HepG2 (cell line): Measurements from ENCODE around the gene CORO7. TPM values are rescaled to one million over a fixed set of nuclear protein-coding genes. Genes with fewer than 3 reads are reported as not detected.

Experiments used
- CBFB ChIP-seq: sonication (generic); formaldehyde crosslinking; IDR thresholded peaks from 2 replicates; pipeline ENCODE4 v1.4.0; 2020; ENCODE audit warnings: missing genetic modification reagents
- GLI4 ChIP-seq: sonication (generic); formaldehyde crosslinking; IDR thresholded peaks from 2 replicates; pipeline ENCODE4 v1.5.1; 2020; ENCODE audit warnings: missing genetic modification reagents, mild to moderate bottlenecking, moderate library complexity, borderline replicate concordance
- HNF4A ChIP-seq: sonication (generic); formaldehyde crosslinking; IDR thresholded peaks from 2 replicates; pipeline ENCODE4 v1.4.0; 2020; ENCODE audit warnings: missing genetic modification reagents
- POLR2AphosphoS5 ChIP-seq: IDR thresholded peaks from 2 replicates; pipeline ENCODE4 v1.6.1; 2012; ENCODE audit warnings: low read depth, low read length
- RBFOX2 ChIP-seq: fragments of 200-400 bp; formaldehyde crosslinking; IDR thresholded peaks from 2 replicates; pipeline ENCODE4 v1.6.1; 2017; ENCODE audit warnings: low read depth, mild to moderate bottlenecking, low read length
- REXO4 ChIP-seq: sonication (generic); formaldehyde crosslinking; IDR thresholded peaks from 2 replicates; pipeline ENCODE4 v1.8.0; 2022; ENCODE audit warnings: missing genetic modification reagents, mild to moderate bottlenecking, borderline replicate concordance
- RFXAP ChIP-seq: sonication (generic); formaldehyde crosslinking; IDR thresholded peaks from 2 replicates; pipeline ENCODE4 v1.4.0; 2020; ENCODE audit warnings: missing genetic modification reagents, borderline replicate concordance
- SAP130 ChIP-seq: IDR thresholded peaks from 2 replicates; pipeline ENCODE4 v1.6.1; 2016; ENCODE audit warnings: low read depth
- SMAD9 ChIP-seq: sonication (generic); formaldehyde crosslinking; IDR thresholded peaks from 2 replicates; pipeline ENCODE4 v1.5.1; 2020; ENCODE audit warnings: mild to moderate bottlenecking, missing genetic modification reagents
- SPEN ChIP-seq: sonication (generic); formaldehyde crosslinking; IDR thresholded peaks from 2 replicates; pipeline ENCODE4 v1.5.1; 2020; ENCODE audit warnings: low read depth, mild to moderate bottlenecking, missing genetic modification reagents
- TBP ChIP-seq: sonication (generic); formaldehyde crosslinking; IDR thresholded peaks from 2 replicates; pipeline ENCODE4 v1.5.0; 2020; ENCODE audit warnings: missing genetic modification reagents
- XRCC5 ChIP-seq: fragments of 200-400 bp; formaldehyde crosslinking; optimal IDR thresholded peaks from 2 replicates; pipeline ENCODE3; 2017; ENCODE audit warnings: mild to moderate bottlenecking, low read length
- ZNF24 ChIP-seq: fragments of 450-650 bp; IDR thresholded peaks from 2 replicates; pipeline ENCODE4 v1.6.1; 2017; ENCODE audit warnings: antibody characterized with exemption, mild to moderate bottlenecking
- ZNF274 ChIP-seq: sonication (generic); formaldehyde crosslinking; IDR thresholded peaks from 2 replicates; pipeline ENCODE4 v1.5.1; 2020; ENCODE audit warnings: mild to moderate bottlenecking, missing genetic modification reagents
- ZSCAN21 ChIP-seq: sonication (generic); formaldehyde crosslinking; IDR thresholded peaks from 2 replicates; pipeline ENCODE4 v1.8.0; 2022; ENCODE audit warnings: mild to moderate bottlenecking, missing genetic modification reagents, moderate library complexity, borderline replicate concordance
- polyA plus RNA-seq, 8 experiments: library from polyadenylated mRNA; depleted of rRNA in 3 of 8; stranded (reverse) in 7 of 8; unstranded in 1 of 8; fragments of >200 nt; fragmentation: Illumina TruSeq in 4 of 8; extraction: Trizol in 4 of 8; gene quantifications; 2 replicates each; pipeline versions ENCODE4 v1.2.1 to v1.2.3, GENCODE V29; 2011 to 2016; ENCODE audit warnings: low read depth in 4 of 8, missing spikeins in 1 of 8, mixed read lengths in 1 of 8; ENCODE audit not compliant: insufficient read depth in 1 of 8
- total RNA-seq, 5 experiments: library from RNA; depleted of rRNA; stranded (reverse); fragments of >200 nt; fragmentation: Illumina TruSeq; extraction: Trizol; gene quantifications; 2 replicates each; pipeline ENCODE4 v1.2.3, GENCODE V29; 2016; ENCODE audit warnings: low read depth in 1 of 5
- TF ChIP-seq, protein P1 (sequence below): sonication (generic); formaldehyde crosslinking; IDR thresholded peaks from 2 replicates; pipeline ENCODE4 v1.4.0; 2020; ENCODE audit warnings: mild to moderate bottlenecking, missing genetic modification reagents
- TF ChIP-seq, protein P2 (sequence below): sonication (generic); formaldehyde crosslinking; IDR thresholded peaks from 2 replicates; pipeline ENCODE4 v1.4.0; 2020; ENCODE audit warnings: low read depth, missing genetic modification reagents
- TF ChIP-seq, protein P3 (sequence below): sonication (generic); formaldehyde crosslinking; conservative IDR thresholded peaks from 2 replicates; pipeline ENCODE4 v1.4.0; 2020; ENCODE audit warnings: missing genetic modification reagents
- TF ChIP-seq, protein P4 (sequence below): sonication (generic); formaldehyde crosslinking; IDR thresholded peaks from 2 replicates; pipeline ENCODE4 v1.5.0; 2020; ENCODE audit warnings: missing genetic modification reagents

CORO7 gene
- total and polyA plus RNA-seq, 2 of the 13 experiments (the other 11 are each of a cell fraction or from before 2014, with no cell fraction given) = 9.9 to 14.3 TPM

DNA sequence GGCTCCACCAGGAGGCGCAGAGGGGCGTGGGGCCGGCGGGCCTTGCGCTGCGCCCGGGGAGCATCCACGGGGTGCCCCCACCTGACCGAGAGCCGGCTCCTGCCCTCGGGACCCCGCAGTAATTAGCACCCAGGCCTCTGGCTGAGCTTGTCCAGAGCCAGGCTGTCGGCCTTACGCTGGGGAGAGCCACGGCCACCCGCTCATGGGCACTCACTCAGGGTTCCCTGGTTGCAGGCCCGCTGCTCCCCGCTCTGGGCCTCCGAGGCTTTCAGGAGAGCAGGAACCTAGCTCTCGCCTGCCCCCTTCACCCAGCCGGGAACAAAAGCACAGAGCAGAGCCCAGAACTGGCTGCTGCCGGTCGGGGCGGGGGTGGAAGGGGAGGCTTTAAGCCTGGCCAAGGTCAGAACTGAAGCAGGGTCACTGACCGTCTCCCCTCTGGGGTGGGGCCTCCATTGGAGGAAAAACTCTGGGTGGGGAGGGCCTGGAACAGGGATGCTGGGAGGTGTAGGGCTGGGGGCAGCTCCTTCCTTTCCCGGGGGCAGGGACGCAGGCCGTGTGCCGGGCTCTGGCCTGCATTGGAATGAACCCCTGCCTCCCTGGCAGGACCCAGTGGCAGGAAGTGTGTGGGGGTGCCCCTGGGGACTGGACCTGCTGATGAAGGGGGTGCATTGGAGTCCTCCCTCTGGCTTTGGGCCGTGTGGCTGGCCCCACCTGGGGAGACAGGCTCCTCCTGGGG is 88.2 kb downstream of the CORO7 start (continued):
- TF ChIP-seq GLI4 (0 out of 2 replicates have a peak, but pooled peaks have one; percentile 52), XRCC5 (peak; percentile 94), ZNF24 (no peak), REXO4 (CRISPR knock-in tag) (no peak), ZSCAN21 (CRISPR knock-in tag) (peak; percentile 76; the same call in 1 of the 2 replicates), SPEN (CRISPR knock-in tag) (peak; percentile 60), SAP130 (CRISPR knock-in tag) (peak; percentile 84), HNF4A (peak; percentile 62), RBFOX2 (peak; percentile 51), TBP (CRISPR knock-in tag) (no peak), SMAD9 (CRISPR knock-in tag) (no peak), CBFB (peak; percentile 50; the same call in 1 of the 2 replicates), ZNF274 (CRISPR knock-in tag) (no peak), POLR2AphosphoS5 (peak; percentile 30; the same call in 1 of the 2 replicates), RFXAP (CRISPR knock-in tag) (peak; percentile 65; the same call in 1 of the 2 replicates)
- TF ChIP-seq, protein P1, sequence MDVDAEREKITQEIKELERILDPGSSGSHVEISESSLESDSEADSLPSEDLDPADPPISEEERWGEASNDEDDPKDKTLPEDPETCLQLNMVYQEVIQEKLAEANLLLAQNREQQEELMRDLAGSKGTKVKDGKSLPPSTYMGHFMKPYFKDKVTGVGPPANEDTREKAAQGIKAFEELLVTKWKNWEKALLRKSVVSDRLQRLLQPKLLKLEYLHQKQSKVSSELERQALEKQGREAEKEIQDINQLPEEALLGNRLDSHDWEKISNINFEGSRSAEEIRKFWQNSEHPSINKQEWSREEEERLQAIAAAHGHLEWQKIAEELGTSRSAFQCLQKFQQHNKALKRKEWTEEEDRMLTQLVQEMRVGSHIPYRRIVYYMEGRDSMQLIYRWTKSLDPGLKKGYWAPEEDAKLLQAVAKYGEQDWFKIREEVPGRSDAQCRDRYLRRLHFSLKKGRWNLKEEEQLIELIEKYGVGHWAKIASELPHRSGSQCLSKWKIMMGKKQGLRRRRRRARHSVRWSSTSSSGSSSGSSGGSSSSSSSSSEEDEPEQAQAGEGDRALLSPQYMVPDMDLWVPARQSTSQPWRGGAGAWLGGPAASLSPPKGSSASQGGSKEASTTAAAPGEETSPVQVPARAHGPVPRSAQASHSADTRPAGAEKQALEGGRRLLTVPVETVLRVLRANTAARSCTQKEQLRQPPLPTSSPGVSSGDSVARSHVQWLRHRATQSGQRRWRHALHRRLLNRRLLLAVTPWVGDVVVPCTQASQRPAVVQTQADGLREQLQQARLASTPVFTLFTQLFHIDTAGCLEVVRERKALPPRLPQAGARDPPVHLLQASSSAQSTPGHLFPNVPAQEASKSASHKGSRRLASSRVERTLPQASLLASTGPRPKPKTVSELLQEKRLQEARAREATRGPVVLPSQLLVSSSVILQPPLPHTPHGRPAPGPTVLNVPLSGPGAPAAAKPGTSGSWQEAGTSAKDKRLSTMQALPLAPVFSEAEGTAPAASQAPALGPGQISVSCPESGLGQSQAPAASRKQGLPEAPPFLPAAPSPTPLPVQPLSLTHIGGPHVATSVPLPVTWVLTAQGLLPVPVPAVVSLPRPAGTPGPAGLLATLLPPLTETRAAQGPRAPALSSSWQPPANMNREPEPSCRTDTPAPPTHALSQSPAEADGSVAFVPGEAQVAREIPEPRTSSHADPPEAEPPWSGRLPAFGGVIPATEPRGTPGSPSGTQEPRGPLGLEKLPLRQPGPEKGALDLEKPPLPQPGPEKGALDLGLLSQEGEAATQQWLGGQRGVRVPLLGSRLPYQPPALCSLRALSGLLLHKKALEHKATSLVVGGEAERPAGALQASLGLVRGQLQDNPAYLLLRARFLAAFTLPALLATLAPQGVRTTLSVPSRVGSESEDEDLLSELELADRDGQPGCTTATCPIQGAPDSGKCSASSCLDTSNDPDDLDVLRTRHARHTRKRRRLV = peak; percentile 44; the same call in 1 of the 2 replicates
- TF ChIP-seq, protein P2, sequence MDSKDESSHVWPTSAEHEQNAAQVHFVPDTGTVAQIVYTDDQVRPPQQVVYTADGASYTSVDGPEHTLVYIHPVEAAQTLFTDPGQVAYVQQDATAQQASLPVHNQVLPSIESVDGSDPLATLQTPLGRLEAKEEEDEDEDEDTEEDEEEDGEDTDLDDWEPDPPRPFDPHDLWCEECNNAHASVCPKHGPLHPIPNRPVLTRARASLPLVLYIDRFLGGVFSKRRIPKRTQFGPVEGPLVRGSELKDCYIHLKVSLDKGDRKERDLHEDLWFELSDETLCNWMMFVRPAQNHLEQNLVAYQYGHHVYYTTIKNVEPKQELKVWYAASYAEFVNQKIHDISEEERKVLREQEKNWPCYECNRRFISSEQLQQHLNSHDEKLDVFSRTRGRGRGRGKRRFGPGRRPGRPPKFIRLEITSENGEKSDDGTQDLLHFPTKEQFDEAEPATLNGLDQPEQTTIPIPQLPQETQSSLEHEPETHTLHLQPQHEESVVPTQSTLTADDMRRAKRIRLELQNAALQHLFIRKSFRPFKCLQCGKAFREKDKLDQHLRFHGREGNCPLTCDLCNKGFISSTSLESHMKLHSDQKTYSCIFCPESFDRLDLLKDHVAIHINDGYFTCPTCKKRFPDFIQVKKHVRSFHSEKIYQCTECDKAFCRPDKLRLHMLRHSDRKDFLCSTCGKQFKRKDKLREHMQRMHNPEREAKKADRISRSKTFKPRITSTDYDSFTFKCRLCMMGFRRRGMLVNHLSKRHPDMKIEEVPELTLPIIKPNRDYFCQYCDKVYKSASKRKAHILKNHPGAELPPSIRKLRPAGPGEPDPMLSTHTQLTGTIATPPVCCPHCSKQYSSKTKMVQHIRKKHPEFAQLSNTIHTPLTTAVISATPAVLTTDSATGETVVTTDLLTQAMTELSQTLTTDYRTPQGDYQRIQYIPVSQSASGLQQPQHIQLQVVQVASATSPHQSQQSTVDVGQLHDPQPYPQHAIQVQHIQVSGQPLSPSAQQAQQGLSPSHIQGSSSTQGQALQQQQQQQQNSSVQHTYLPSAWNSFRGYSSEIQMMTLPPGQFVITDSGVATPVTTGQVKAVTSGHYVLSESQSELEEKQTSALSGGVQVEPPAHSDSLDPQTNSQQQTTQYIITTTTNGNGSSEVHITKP (CRISPR knock-in tag) = peak; percentile 77; the same call in 1 of the 2 replicates
- TF ChIP-seq, protein P3, sequence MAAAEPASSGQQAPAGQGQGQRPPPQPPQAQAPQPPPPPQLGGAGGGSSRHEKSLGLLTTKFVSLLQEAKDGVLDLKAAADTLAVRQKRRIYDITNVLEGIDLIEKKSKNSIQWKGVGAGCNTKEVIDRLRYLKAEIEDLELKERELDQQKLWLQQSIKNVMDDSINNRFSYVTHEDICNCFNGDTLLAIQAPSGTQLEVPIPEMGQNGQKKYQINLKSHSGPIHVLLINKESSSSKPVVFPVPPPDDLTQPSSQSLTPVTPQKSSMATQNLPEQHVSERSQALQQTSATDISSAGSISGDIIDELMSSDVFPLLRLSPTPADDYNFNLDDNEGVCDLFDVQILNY = 0 out of 2 replicates have a peak, but pooled peaks have one; percentile 52
- TF ChIP-seq, protein P4, sequence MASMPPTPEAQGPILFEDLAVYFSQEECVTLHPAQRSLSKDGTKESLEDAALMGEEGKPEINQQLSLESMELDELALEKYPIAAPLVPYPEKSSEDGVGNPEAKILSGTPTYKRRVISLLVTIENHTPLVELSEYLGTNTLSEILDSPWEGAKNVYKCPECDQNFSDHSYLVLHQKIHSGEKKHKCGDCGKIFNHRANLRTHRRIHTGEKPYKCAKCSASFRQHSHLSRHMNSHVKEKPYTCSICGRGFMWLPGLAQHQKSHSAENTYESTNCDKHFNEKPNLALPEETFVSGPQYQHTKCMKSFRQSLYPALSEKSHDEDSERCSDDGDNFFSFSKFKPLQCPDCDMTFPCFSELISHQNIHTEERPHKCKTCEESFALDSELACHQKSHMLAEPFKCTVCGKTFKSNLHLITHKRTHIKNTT (CRISPR knock-in tag) = no peak
